Superior temporal gyrus (tissue), 1 donor: Measurements from ENCODE around the gene THRAP3.
A peak's percentile ranks its signal among the peaks of the same experiment; 100 is the strongest.

Experiments
- DNase-seq: peaks from one replicate; pipeline ENCODE4 v3.0.0-alpha.2; 2016; ENCODE audit errors: extremely low spot score

THRAP3 gene

GRCh38 chr1:36323636-36324352 lies 99.6 kb downstream of the THRAP3 start, which contains the start of gene EVA1B:
TSS of gene EVA1B (minus strand) at chr1:36323645. CDS start at chr1:36323037, 608 bp downstream.
- DNase-seq = no peak

- DNase-seq = no peak
Observed at GRCh38 chr1:36324353-36324703, 100.1 kb downstream of the THRAP3 start.

GRCh38 chr1:36326499-36326898 lies 102.3 kb downstream of the THRAP3 start:
- DNase-seq = no peak

- no peak for DNase-seq
Observed at GRCh38 chr1:36327421-36328087, 103.3 kb downstream of the THRAP3 start.

- no peak for DNase-seq
Observed at GRCh38 chr1:36328088-36328480, 103.8 kb downstream of the THRAP3 start.

- DNase-seq = no peak
Observed at GRCh38 chr1:36328713-36329112, 104.5 kb downstream of the THRAP3 start.

- no peak for DNase-seq
Observed at GRCh38 chr1:36329817-36330216, 105.6 kb downstream of the THRAP3 start.

GRCh38 chr1:36330940-36331339 lies 106.7 kb downstream of the THRAP3 start:
- DNase-seq = no peak

- no peak for DNase-seq
Observed at GRCh38 chr1:36337830-36338229, 113.6 kb downstream of the THRAP3 start.

- DNase-seq = no peak
Observed at GRCh38 chr1:36339215-36339614, 115.0 kb downstream of the THRAP3 start.

- no peak for DNase-seq
Observed at GRCh38 chr1:36339615-36340014, 115.4 kb downstream of the THRAP3 start.

GRCh38 chr1:36341626-36342320 lies 117.5 kb downstream of the THRAP3 start:
- no peak for DNase-seq

- DNase-seq = peak; percentile 41
Observed at GRCh38 chr1:36342426-36343185, 118.4 kb downstream of the THRAP3 start.

GRCh38 chr1:36343651-36344394 lies 119.6 kb downstream of the THRAP3 start:
- DNase-seq = no peak

GRCh38 chr1:36344395-36344680 lies 120.1 kb downstream of the THRAP3 start:
- DNase-seq = no peak

GRCh38 chr1:36345353-36345752 lies 121.1 kb downstream of the THRAP3 start:
- no peak for DNase-seq

- DNase-seq = no peak
Observed at GRCh38 chr1:36346741-36347370, 122.6 kb downstream of the THRAP3 start.

- DNase-seq = no peak
Observed at GRCh38 chr1:36349241-36349671, 125.0 kb downstream of the THRAP3 start.

GRCh38 chr1:36349839-36350238 lies 125.6 kb downstream of the THRAP3 start:
- no peak for DNase-seq

GRCh38 chr1:36350659-36351226 lies 126.5 kb downstream of the THRAP3 start:
- peak; percentile 11 for DNase-seq
